ENCODE data around the gene SRC. TPM values are rescaled to one million over a fixed set of nuclear protein-coding genes. Genes with fewer than 3 reads are reported as not detected.

SRC gene
- total RNA-seq = 100 to 1,000 TPM; 117 to 121 TPM
- long read RNA-seq, partial matches to known transcripts = 7 of 12 reads
- long read RNA-seq, other reads (novel, unspliced or antisense) = 4 of 12 reads

GRCh38 chr20:37345339-37346235, at the start of gene SRC:
SRC (plus strand) TSS chr20:37346140; CDS start chr20:37384154, 38,014 bp downstream.
- peak; percentile 89 to 93 for DNase-seq
- ATAC-seq = peak; percentile 69
- intact Hi-C loops (cut with DNase I, micrococcal nuclease) = loop anchor here (5.0 kb wide), 2 partner anchors 48 to 53 kb away; no protein-coding TSS in a partner anchor

DNA sequence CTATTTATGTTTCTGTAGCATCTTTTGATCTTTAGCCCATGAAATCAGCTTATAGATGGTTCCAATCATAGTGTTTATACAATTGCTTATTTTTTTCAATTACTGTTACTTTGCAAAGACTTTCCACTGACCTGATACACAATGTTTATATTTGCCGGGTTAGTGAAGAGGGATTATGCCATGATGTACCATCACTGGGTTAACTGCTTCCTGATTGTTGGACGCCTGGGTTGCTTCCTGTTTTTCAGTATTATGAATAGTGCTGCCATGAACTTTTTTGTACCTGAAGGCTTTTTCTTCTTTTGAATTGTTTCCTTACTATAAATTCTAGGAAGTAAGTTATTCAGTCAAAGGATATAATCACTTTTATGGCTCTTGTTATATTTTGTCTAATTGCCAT, 49.6 kb upstream of the SRC start:
- peak; percentile 64 for ATAC-seq
- DNase-seq = no peak
- intact Hi-C loops (cut with DNase I, micrococcal nuclease) = loop anchor here in 1 of 2 donors (5.0 kb wide), 1 partner anchor 51 kb away; the partner anchor contains the start of gene SRC

GRCh38 chr20:37297066-37297736, 48.7 kb upstream of the SRC start:
- DNase-seq (no peak), ATAC-seq (no peak)
- intact Hi-C loops (cut with DNase I, micrococcal nuclease) = loop anchor here in 1 of 2 donors (5.0 kb wide), 1 partner anchor 50 kb away; the partner anchor contains the start of gene SRC

DNA sequence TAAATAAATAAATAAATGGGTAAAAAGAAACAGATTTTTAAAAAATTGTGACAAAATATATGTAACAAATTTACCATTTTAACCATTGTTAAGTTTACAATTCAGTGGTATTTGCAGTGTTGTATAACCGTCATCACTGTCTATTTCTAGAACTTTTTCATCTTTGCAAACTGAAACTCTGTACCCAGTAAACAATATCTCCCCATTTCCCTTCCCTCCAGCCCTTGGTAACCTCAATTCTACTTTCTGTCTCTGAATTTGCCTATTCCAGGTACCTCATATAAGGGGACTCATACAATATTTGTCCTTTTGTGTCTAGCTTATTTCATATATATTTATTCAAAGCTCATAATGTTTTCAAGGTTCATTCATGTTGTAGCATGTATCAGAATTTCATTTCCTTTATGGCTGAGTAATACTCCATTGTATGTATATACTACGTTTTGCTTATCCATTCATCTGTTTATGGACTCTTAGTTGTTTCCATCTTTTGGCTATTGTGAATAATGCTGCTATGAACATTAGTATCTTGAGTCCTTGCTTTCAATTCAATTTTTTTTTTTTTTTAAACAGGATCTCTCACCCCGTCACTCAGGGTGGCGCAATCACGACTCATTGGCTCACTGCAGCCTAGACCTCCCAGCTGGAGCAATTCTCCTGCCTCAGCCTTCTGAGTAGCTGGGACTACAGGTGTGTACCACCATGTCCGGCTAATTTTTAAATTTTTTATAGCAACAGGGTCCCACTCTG, 47.6 kb upstream of the SRC start:
- DNase-seq (no peak), ATAC-seq (no peak)
- intact Hi-C loops (cut with DNase I, micrococcal nuclease) = loop anchor here in 1 of 2 donors (5.0 kb wide), 1 partner anchor 49 kb away; the partner anchor contains the start of gene SRC

DNA sequence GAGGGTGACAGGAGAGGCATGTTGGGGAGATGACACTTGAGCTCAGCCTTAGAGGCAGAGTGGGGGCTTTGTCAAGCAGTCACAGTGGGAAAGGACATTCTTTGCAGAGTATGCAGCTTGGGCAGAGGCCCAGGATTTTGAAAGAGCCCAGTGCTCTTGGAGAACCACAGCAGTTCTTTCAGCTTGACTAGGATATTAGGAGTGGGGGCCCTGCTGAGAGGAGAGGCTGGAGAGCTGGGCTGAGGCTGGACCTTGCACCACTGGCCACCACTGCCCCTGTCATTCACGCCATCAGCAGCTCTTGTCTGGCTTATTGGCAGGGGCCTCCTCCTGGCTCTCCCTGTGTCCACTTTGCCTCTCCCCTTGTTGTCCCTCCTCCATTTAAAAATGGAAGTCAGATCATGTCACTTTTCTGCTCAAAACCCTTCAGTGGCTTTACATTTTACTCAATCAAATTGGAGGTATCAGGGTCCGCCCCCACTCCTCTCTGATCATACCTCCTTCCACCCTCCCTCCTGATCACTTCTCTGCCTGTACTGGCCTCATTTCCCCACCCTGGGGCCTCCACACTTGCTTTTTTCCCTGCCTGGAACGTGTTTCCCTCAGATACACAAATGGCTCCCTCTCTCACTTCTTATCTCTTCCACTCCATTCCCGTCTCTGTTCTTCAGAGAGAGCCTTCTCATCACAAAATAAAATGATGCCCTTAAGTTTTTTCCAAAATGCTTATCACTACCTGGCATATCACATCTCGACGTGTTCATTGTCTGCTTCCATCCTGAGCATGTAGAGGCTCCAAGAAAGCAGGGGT, 46.0 kb upstream of the SRC start:
- DNase-seq (peak in 1 of 2 donors; percentile 21), ATAC-seq (no peak)
- intact Hi-C loops (cut with DNase I, micrococcal nuclease) = loop anchor here in 1 of 2 donors (5.0 kb wide), 1 partner anchor 47 kb away; the partner anchor contains the start of gene SRC

- DNase-seq (peak in 1 of 2 donors; percentile 12), ATAC-seq (no peak)
- intact Hi-C loops (cut with DNase I, micrococcal nuclease) = no loop called here
Measured at GRCh38 chr20:37301120-37301519, 44.8 kb upstream of the SRC start.

DNA sequence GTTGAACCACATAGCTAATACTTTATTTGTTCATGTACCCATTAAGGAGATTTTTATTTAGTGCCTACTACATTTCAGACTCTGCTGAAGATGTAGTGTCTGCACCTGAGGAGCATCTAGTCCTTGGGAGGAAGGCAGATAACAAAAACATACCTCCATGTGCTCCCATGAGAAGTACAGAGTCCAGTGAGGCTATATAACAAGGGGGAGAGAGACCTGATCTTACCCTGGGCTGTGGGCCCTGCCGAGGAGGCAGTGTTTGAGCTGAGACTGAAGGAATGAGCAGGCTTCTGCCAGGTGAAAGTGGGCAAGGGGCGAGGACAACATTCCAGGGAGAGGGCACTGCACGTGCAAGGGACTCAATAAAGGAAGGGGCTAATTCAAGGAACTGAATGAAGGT, 44.4 kb upstream of the SRC start:
- DNase-seq (peak in 1 of 2 donors; percentile 14), ATAC-seq (no peak)
- intact Hi-C loops (cut with DNase I, micrococcal nuclease) = no loop called here

DNA sequence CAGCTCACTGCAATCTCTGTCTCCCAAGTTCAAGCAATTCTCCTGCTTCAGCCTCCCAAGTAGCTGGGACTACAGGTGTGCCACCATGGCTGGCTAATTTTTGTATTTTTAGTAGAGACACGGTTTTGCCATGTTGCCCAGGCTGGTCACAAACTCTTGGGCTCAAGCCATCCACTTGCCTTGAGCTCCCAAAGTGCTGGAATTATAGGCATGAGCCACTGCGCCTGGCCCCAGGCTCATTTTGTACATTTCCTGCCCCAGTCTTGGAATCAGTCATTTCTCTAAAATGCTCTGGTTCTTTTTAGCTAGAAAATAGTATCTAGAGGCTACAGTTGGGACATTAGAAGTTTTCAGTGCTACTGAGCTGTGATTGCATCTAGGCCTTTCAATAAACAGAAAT, 43.0 kb upstream of the SRC start:
- DNase-seq (peak in 1 of 2 donors; percentile 10), ATAC-seq (no peak)
- intact Hi-C loops (cut with DNase I, micrococcal nuclease) = no loop called here

- DNase-seq = peak in 1 of 2 donors; percentile 45
- intact Hi-C loops (cut with DNase I, micrococcal nuclease) = no loop called here
- peak; percentile 84 for ATAC-seq
Measured at GRCh38 chr20:37303637-37304036, 42.3 kb upstream of the SRC start.

DNA sequence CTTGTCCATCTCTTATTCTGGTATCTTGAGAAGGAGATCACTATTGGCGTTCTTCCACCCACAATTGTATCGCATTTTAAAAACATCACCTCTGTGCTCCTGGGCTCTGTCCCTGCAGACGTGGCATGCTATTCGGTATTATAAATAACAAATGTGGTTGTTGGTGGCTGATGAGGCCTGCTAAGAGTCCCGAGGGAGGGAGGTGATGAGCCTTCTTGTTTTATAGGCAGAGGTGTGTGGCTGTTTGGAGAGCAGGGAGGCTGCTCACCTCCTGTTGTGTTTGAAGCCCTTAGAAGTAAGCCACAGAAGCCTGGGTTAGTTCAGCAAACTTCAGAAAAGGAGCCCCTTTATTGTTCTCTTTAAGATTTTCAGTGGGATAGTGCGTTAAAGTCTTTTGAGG, 40.9 kb upstream of the SRC start:
- no peak for ATAC-seq
- DNase-seq = peak in 1 of 2 donors; percentile 16
- intact Hi-C loops (cut with DNase I, micrococcal nuclease) = no loop called here

DNA sequence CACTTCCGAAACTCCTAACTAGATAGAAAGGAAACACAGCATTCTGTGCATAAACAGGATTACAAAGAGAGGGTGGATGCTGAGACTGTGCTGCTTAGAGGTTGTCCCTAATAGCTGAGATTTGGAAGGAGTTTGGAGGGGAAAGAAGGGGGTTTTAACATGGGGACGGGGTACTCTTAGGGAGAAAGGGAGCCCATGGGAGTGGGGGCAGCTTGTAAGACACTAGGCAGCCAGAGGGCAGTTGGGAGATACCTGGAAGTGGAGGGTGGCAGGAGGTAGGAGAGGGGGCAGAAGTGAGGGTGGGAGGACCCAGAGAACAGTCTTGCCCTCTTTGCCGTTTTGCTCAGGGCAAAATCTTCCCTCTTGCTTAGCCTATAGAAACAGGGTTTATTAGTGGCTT, 40.1 kb upstream of the SRC start:
- DNase-seq (peak in 1 of 2 donors; percentile 10), ATAC-seq (no peak)
- intact Hi-C loops (cut with DNase I, micrococcal nuclease) = no loop called here

DNA sequence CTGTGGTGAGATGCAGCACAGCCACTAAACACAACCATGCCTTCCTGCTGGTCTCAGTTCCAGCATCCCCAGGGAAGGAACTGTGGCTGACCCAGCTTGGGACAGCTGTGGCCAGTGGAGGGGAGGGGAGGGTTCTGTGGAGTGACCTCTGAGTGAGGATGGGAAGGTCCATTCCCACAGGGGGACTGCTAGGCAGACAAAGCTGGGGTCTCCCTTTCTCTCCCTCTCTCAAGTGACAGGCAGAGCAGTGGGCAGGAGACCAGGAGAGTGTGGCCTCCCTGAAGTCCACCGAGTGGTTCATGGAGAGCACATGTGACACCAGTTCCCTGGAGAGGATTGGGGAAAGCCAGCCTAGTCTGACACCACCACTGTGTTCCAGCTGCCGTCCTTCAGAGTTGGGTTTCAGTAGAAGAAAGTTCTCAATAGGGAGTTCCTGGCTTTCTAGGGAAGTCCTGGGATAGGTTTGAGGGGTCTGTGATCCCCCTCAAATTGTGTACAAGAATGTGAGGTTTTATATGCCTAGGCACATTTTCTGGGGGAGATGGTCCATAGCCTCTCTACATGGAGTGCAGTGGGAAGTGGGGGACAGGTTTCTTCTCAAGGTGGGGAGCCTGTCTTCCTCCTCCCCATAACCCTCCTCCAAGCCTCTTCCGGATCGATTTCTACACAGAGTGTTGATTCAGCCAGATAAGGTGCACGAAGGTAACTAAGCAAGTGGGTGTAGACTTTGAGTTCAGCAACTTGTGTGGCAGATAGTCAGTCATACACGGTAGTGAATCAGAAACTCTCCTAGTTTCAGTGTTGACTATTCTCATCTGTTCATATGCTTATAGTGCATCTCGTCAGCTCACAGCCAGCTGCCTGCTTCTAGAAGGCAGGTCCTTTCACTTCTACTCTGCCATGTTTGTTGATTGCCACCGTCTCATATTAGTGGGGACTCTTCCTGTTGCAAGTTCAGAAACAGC, 37.6 kb upstream of the SRC start:
- peak; percentile 82 for ATAC-seq
- intact Hi-C loops (cut with DNase I, micrococcal nuclease) = no loop called here
- DNase-seq = peak in 1 of 2 donors; percentile 37

GRCh38 chr20:37309290-37309689, 36.6 kb upstream of the SRC start:
- intact Hi-C loops (cut with DNase I, micrococcal nuclease) = no loop called here
- DNase-seq (peak in 1 of 2 donors; percentile 11), ATAC-seq (no peak)

DNA sequence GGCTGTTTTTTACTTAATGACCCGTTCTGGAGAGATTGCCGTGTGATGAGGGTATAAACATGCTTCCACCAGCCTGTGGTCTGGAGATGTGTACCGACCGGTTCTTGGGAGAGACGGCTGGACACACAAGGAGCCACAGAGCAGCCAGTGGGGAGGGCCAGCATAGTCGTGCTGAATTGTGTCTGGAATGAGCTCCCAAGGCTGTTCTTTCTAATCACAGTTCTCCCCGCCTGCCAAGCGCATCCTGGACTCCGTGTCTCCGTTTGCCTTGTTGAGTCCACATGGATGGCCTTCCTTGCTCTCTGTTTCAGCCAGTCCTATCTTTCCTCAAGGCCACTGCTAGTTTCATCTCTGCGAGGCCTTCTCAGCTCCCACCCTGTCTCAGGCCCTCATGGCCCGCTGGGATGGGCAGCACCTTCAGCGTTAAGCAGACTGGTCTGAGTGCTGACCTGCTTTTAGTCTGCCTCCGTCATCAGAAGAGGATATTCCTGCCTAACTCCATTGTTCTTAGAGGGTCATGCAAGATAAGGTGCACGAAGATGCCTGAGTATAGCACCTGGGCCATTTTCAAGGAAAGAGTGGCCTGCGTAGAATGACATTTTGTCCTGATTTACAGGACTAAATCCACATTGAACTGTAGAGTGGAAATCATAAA, 35.9 kb upstream of the SRC start:
- intact Hi-C loops (cut with DNase I, micrococcal nuclease) = no loop called here
- peak; percentile 23 for ATAC-seq
- DNase-seq = peak in 1 of 2 donors; percentile 26

GRCh38 chr20:37310951-37311350, 35.0 kb upstream of the SRC start:
- intact Hi-C loops (cut with DNase I, micrococcal nuclease) = no loop called here
- DNase-seq = peak in 1 of 2 donors; percentile 24
- ATAC-seq = no peak

GRCh38 chr20:37311710-37312355, 34.1 kb upstream of the SRC start:
- DNase-seq (peak in 1 of 2 donors; percentile 14), ATAC-seq (no peak)

More at GRCh38 chr20:37311710-37312355, 34.1 kb upstream of the SRC start:
- intact Hi-C loops (cut with DNase I, micrococcal nuclease) = no loop called here
